SK-N-SH (cell line): Measurements from ENCODE around the gene ZDHHC14. TPM values are rescaled to one million over a fixed set of nuclear protein-coding genes. Genes with fewer than 3 reads are reported as not detected.

ENCODE experiments used
- CTCF ChIA-PET: fragments of 300-600, 350-600 bp; formaldehyde crosslinking; extraction: SDS; loops from one replicate; lab custom pipeline; 2021; lab: Yijun Ruan, JAX
- POLR2A ChIA-PET: fragments of 350-600 bp; sonication (Branson Sonifier 250); formaldehyde crosslinking; extraction: SDS; loops from one replicate; lab custom pipeline; 2020; ENCODE audit warnings: antibody characterized with exemption, inconsistent platforms; lab: Yijun Ruan, JAX
- DNase-seq: peaks from one replicate; pipeline ENCODE4 v3.0.0; 2012
- H2AFZ ChIP-seq: fragments of 200-600 bp; sonication (generic); 2 replicates; pipeline ENCODE4 v1.8.1; 2016; ENCODE audit warnings: antibody characterized with exemption, mild to moderate bottlenecking, low read depth
- H3F3A ChIP-seq: fragments of 200-600 bp; sonication (generic); replicated peaks from 2 replicates; pipeline ENCODE3; 2016; ENCODE audit warnings: antibody characterized with exemption, mild to moderate bottlenecking; ENCODE audit not compliant: insufficient read depth
- H3K27ac ChIP-seq, 2 experiments: fragments of 200-500 bp in 1 of 2; fragments of 200-600 bp in 1 of 2; sonication (Bioruptor generic) in 1 of 2; sonication (generic), shearing (Covaris generic) in 1 of 2; 2 replicates each; pipeline versions ENCODE4 v1.5.1 to v1.6.1; 2014 to 2016; ENCODE audit warnings: low read depth in 2 of 2, inconsistent platforms in 1 of 2, low read length in 1 of 2, mild to moderate bottlenecking in 1 of 2, mixed read lengths in 1 of 2
- H3K27me3 ChIP-seq: fragments of 200-600 bp; sonication (generic), shearing (Covaris generic); 2 replicates; pipeline ENCODE4 v1.6.1; 2016; ENCODE audit warnings: mixed run types; ENCODE audit not compliant: insufficient read depth
- H3K36me3 ChIP-seq, 2 experiments: fragments of 200-500 bp in 1 of 2; fragments of 200-600 bp in 1 of 2; sonication (Bioruptor generic) in 1 of 2; sonication (generic) in 1 of 2; replicated peaks in 1 of 2; 2 replicates each; pipeline versions ENCODE3 to v1.5.1; 2014 to 2016; ENCODE audit warnings: low read length in 1 of 2, mild to moderate bottlenecking in 1 of 2; ENCODE audit not compliant: insufficient read depth in 2 of 2, control insufficient read depth in 1 of 2
- H3K4me1 ChIP-seq, 2 experiments: fragments of 200-500 bp in 1 of 2; fragments of 200-600 bp in 1 of 2; sonication (Bioruptor generic) in 1 of 2; sonication (generic), shearing (Covaris generic) in 1 of 2; 2 replicates each; pipeline versions ENCODE4 v1.5.1 to v1.6.1; 2014 to 2016; ENCODE audit warnings: low read depth in 1 of 2, low read length in 1 of 2, mixed run types in 1 of 2; ENCODE audit not compliant: insufficient read depth in 2 of 2, control insufficient read depth in 1 of 2
- H3K4me2 ChIP-seq: fragments of 200-600 bp; sonication (generic), shearing (Covaris generic); 2 replicates; pipeline ENCODE4 v1.6.1; 2017; ENCODE audit warnings: mixed run types
- H3K4me3 ChIP-seq, 2 experiments: fragments of 200-500 bp in 1 of 2; fragments of 200-600 bp in 1 of 2; sonication (Bioruptor generic) in 1 of 2; sonication (generic), shearing (Covaris generic) in 1 of 2; 2 replicates each; pipeline versions ENCODE4 v1.5.1 to v1.8.1; 2014 to 2016; ENCODE audit warnings: low read depth in 2 of 2, inconsistent platforms in 1 of 2, low read length in 1 of 2, mild to moderate bottlenecking in 1 of 2, mixed read lengths in 1 of 2, moderate library complexity in 1 of 2
- H3K79me2 ChIP-seq: fragments of 200-600 bp; sonication (generic); 2 replicates; pipeline ENCODE4 v1.8.1; 2017; ENCODE audit warnings: mild to moderate bottlenecking; ENCODE audit not compliant: insufficient read depth
- H3K9ac ChIP-seq: fragments of 200-600 bp; sonication (generic); 2 replicates; pipeline ENCODE4 v1.6.1; 2017; ENCODE audit warnings: mixed run types
- H3K9me2 ChIP-seq: fragments of 200-600 bp; sonication (generic); 2 replicates; pipeline ENCODE4 v1.6.1; 2017; ENCODE audit warnings: mixed run types
- H3K9me3 ChIP-seq: fragments of 200-600 bp; sonication (generic); 2 replicates; pipeline ENCODE4 v1.6.1; 2017; ENCODE audit warnings: mixed run types, mild to moderate bottlenecking, moderate library complexity
- H4K20me1 ChIP-seq: fragments of 200-600 bp; sonication (generic); 2 replicates; pipeline ENCODE4 v1.6.1; 2017; ENCODE audit warnings: mild to moderate bottlenecking, mixed run types; ENCODE audit not compliant: insufficient read depth
- CHD2 ChIP-seq: fragments of 150-350 bp; IDR thresholded peaks from 2 replicates; pipeline ENCODE4 v1.6.1; 2018; ENCODE audit warnings: low read length; ENCODE audit not compliant: partially characterized antibody
- CTCF ChIP-seq: fragments of 200-600 bp; sonication (generic); IDR thresholded peaks from 2 replicates; pipeline ENCODE4 v1.6.1; 2017; ENCODE audit warnings: antibody characterized with exemption, mild to moderate bottlenecking, moderate library complexity
- FOXJ3 ChIP-seq: sonication (generic); formaldehyde crosslinking; IDR thresholded peaks from 2 replicates; pipeline ENCODE4 v1.5.1; 2020; ENCODE audit warnings: mild to moderate bottlenecking, missing genetic modification reagents
- FOXM1 ChIP-seq: IDR thresholded peaks from 2 replicates; pipeline ENCODE4 v1.4.0; 2012; ENCODE audit warnings: low read depth, mild to moderate bottlenecking
- IRF3 ChIP-seq: fragments of 150-350 bp; IDR thresholded peaks from 2 replicates; pipeline ENCODE4 v1.6.1; 2016; ENCODE audit warnings: mild to moderate bottlenecking, low read depth, low read length
- MAX ChIP-seq: IDR thresholded peaks from 2 replicates; pipeline ENCODE4 v1.4.0; 2012; ENCODE audit warnings: low read depth
- MEF2A ChIP-seq: IDR thresholded peaks from 2 replicates; pipeline ENCODE4 v1.4.0; 2012; ENCODE audit warnings: low read depth, borderline replicate concordance
- MXI1 ChIP-seq: IDR thresholded peaks from 2 replicates; pipeline ENCODE4 v1.6.1; 2012; ENCODE audit warnings: mild to moderate bottlenecking, low read depth, low read length, improper control_type of control experiment
- NFIC ChIP-seq: IDR thresholded peaks from 2 replicates; pipeline ENCODE4 v1.4.0; 2012; ENCODE audit warnings: borderline replicate concordance
- RXRA ChIP-seq: IDR thresholded peaks from 2 replicates; pipeline ENCODE4 v1.4.0; 2012; ENCODE audit warnings: low read depth, mild to moderate bottlenecking, borderline replicate concordance
- TCF12 ChIP-seq: IDR thresholded peaks from 2 replicates; pipeline ENCODE4 v1.4.0; 2012
- ZBTB33 ChIP-seq: IDR thresholded peaks from 2 replicates; pipeline ENCODE4 v1.4.0; 2012; ENCODE audit warnings: low read depth, borderline replicate concordance
- WGBS: methylation state at CpG from one replicate; pipeline ENCODE4 v1.1.6; 2017; ENCODE audit warnings: low lambda C conversion rate; 5-methylcytosine and 5-hydroxymethylcytosine counted together
- polyA plus RNA-seq, 3 experiments: library from polyadenylated mRNA; depleted of rRNA; stranded (reverse); fragments of >200 nt; gene quantifications; 2 replicates each; pipeline ENCODE4 v1.2.3, GENCODE V29; 2012

Gene ZDHHC14
- polyA plus RNA-seq, 1 of the 3 experiments (the other 2 are of a cell fraction) = 5.4 TPM

- H3K9me3 ChIP-seq = no peaks in the 10 kb centered on the region
- no peak for DNase-seq
- no peaks in the 10 kb centered on the region for H3K9me2 ChIP-seq
- H3K79me2 ChIP-seq = no peaks in the 10 kb centered on the region
- no peak overlapping the region for H3K9ac ChIP-seq
- H3K27me3 ChIP-seq = no peaks in the 10 kb centered on the region
- H3F3A ChIP-seq = no peaks in the 10 kb centered on the region
- H4K20me1 ChIP-seq = no peaks in the 10 kb centered on the region
- no peak overlapping the region for H3K4me2 ChIP-seq
- H3K36me3 ChIP-seq = no peaks in the 10 kb centered on the region
- no peak overlapping the region for H3K27ac ChIP-seq
- TF ChIP-seq MXI1 = no peak
- no peak for TF ChIP-seq TCF12
- no peak for TF ChIP-seq MEF2A
- TF ChIP-seq FOXJ3 (CRISPR knock-in tag) = no peak
- TF ChIP-seq ZBTB33 = no peak
- TF ChIP-seq FOXM1 = no peak
- TF ChIP-seq RXRA = no peak
- TF ChIP-seq, all 33 proteins: peak for 0
- ChIA-PET CTCF (interaction anchor here (1.0 to 1.8 kb wide), 2 partner anchors 17 to 280 kb away, joined by 3 to 9 read pairs; no protein-coding TSS in a partner anchor), POLR2A (no interaction called here)
- H3K4me1 ChIP-seq = no peaks in the 10 kb centered on the region; a peak in 1 of 4 replicates
- H3K4me3 ChIP-seq = no peak overlapping the region
- no peak overlapping the region for H2AFZ ChIP-seq
- 96% methylated on average over 7 of the region's 7 CpGs for WGBS
Observed at GRCh38 chr6:157594292-157594691, 213.3 kb downstream of the ZDHHC14 start.

- 97% methylated on average over 8 of the region's 8 CpGs for WGBS
- H3K27ac ChIP-seq = no peak overlapping the region
- TF ChIP-seq IRF3 (no peak), CTCF (no peak), MAX (no peak), ZBTB33 (no peak), CHD2 (no peak), MXI1 (no peak), NFIC (no peak), FOXM1 (no peak)
Observed at GRCh38 chr6:157595768-157596167, 214.8 kb downstream of the ZDHHC14 start.

More at GRCh38 chr6:157595768-157596167, 214.8 kb downstream of the ZDHHC14 start:
- POLR2A ChIA-PET = no interaction called here
- Histone ChIP-seq H3F3A (no peaks in the 10 kb centered on the region), H2AFZ (no peak overlapping the region), H3K79me2 (no peaks in the 10 kb centered on the region), H3K4me1 (no peaks in the 10 kb centered on the region; a peak in 1 of 4 replicates), H3K9me3 (no peaks in the 10 kb centered on the region), H3K4me3 (no peak overlapping the region), H4K20me1 (no peaks in the 10 kb centered on the region), H3K9me2 (no peaks in the 10 kb centered on the region), H3K9ac (no peak overlapping the region), H3K27me3 (no peaks in the 10 kb centered on the region), H3K36me3 (no peaks in the 10 kb centered on the region), H3K4me2 (no peak overlapping the region)
- DNase-seq = no peak
- CTCF ChIA-PET = interaction anchor here (1.2 to 3.9 kb wide), 3 partner anchors 25 to 281 kb away, joined by 4 to 20 read pairs (median 20); partner anchors contain the start of gene TMEM242
